ENCODE data around the gene EMP3. TPM values are rescaled to one million over a fixed set of nuclear protein-coding genes. Genes with fewer than 3 reads are reported as not detected.
A peak's percentile ranks its signal among the peaks of the same experiment; 100 is the strongest.
"Not testable (repeated sequence)": the region's sequence is repeated elsewhere in the genome, so short reads cannot be mapped to it uniquely, and the experiment has no call there.

Gene EMP3
- 73.8 and 83.8 TPM in 2 replicates for total RNA-seq (2014; rRNA removed; shearing (Covaris generic))

- in situ Hi-C loops (cut with HindIII; ENCODE audit: low sequenced_read_pairs) = no loop called here
- DNase-seq (ENCODE audit: low spot score) = peak; percentile 51
Measured at GRCh38 chr19:48325265-48325910, at the start of gene EMP3. Gene EMP3, plus strand, starts transcription at chr19:48325552. Its CDS starts 1,293 bp downstream, at chr19:48326845.

GRCh38 chr19:48279747-48280146 lies 45.6 kb upstream of the EMP3 start:
- no peak for DNase-seq (ENCODE audit: low spot score)
- in situ Hi-C loops (cut with HindIII; ENCODE audit: low sequenced_read_pairs) = no loop called here

GRCh38 chr19:48283908-48284307 lies 41.4 kb upstream of the EMP3 start:
- DNase-seq (ENCODE audit: low spot score) = no peak
- in situ Hi-C loops (cut with HindIII; ENCODE audit: low sequenced_read_pairs) = no loop called here

- in situ Hi-C loops (cut with HindIII; ENCODE audit: low sequenced_read_pairs) = no loop called here
- DNase-seq (ENCODE audit: low spot score) = no peak
Measured at GRCh38 chr19:48284896-48285295, 40.5 kb upstream of the EMP3 start.

- no peak for DNase-seq (ENCODE audit: low spot score)
- in situ Hi-C loops (cut with HindIII; ENCODE audit: low sequenced_read_pairs) = no loop called here
Measured at GRCh38 chr19:48287748-48288147, 37.6 kb upstream of the EMP3 start.

- in situ Hi-C loops (cut with HindIII; ENCODE audit: low sequenced_read_pairs) = no loop called here
- peak; percentile 14 for DNase-seq (ENCODE audit: low spot score)
Measured at GRCh38 chr19:48290401-48290770, 35.0 kb upstream of the EMP3 start.

GRCh38 chr19:48290771-48291488 lies 34.4 kb upstream of the EMP3 start:
- DNase-seq (ENCODE audit: low spot score) = peak; percentile 74
- in situ Hi-C loops (cut with HindIII; ENCODE audit: low sequenced_read_pairs) = no loop called here

GRCh38 chr19:48291489-48291815 lies 33.9 kb upstream of the EMP3 start:
- not testable (repeated sequence) for DNase-seq (ENCODE audit: low spot score)

GRCh38 chr19:48292798-48293197 lies 32.6 kb upstream of the EMP3 start:
- DNase-seq (ENCODE audit: low spot score) = no peak
- in situ Hi-C loops (cut with HindIII; ENCODE audit: low sequenced_read_pairs) = no loop called here

More at GRCh38 chr19:48291489-48291815, 33.9 kb upstream of the EMP3 start:
- in situ Hi-C loops (cut with HindIII; ENCODE audit: low sequenced_read_pairs) = not testable (repeated sequence)

GRCh38 chr19:48295458-48295857 lies 29.9 kb upstream of the EMP3 start:
- in situ Hi-C loops (cut with HindIII; ENCODE audit: low sequenced_read_pairs) = no loop called here
- no peak for DNase-seq (ENCODE audit: low spot score)

GRCh38 chr19:48296963-48297734 lies 28.2 kb upstream of the EMP3 start:
- DNase-seq (ENCODE audit: low spot score) = no peak
- in situ Hi-C loops (cut with HindIII; ENCODE audit: low sequenced_read_pairs) = no loop called here

- in situ Hi-C loops (cut with HindIII; ENCODE audit: low sequenced_read_pairs) = no loop called here
- DNase-seq (ENCODE audit: low spot score) = no peak
Measured at GRCh38 chr19:48297975-48298374, 27.4 kb upstream of the EMP3 start.

- no peak for DNase-seq (ENCODE audit: low spot score)
- in situ Hi-C loops (cut with HindIII; ENCODE audit: low sequenced_read_pairs) = no loop called here
Measured at GRCh38 chr19:48301886-48302599, 23.3 kb upstream of the EMP3 start.

- in situ Hi-C loops (cut with HindIII; ENCODE audit: low sequenced_read_pairs) = no loop called here
- no peak for DNase-seq (ENCODE audit: low spot score)
Measured at GRCh38 chr19:48302600-48302959, 22.8 kb upstream of the EMP3 start.

GRCh38 chr19:48303367-48303766 lies 22.0 kb upstream of the EMP3 start:
- in situ Hi-C loops (cut with HindIII; ENCODE audit: low sequenced_read_pairs) = no loop called here
- DNase-seq (ENCODE audit: low spot score) = no peak

- DNase-seq (ENCODE audit: low spot score) = no peak
- in situ Hi-C loops (cut with HindIII; ENCODE audit: low sequenced_read_pairs) = no loop called here
Measured at GRCh38 chr19:48303866-48304265, 21.5 kb upstream of the EMP3 start.

GRCh38 chr19:48308631-48309586 lies 16.4 kb upstream of the EMP3 start:
- DNase-seq (ENCODE audit: low spot score) = no peak

GRCh38 chr19:48309731-48310130 lies 15.6 kb upstream of the EMP3 start:
- DNase-seq (ENCODE audit: low spot score); in situ Hi-C loops (cut with HindIII; ENCODE audit: low sequenced_read_pairs): not testable (repeated sequence)

More at GRCh38 chr19:48308631-48309586, 16.4 kb upstream of the EMP3 start:
- in situ Hi-C loops (cut with HindIII; ENCODE audit: low sequenced_read_pairs) = no loop called here

GRCh38 chr19:48310227-48310626 lies 15.1 kb upstream of the EMP3 start:
- in situ Hi-C loops (cut with HindIII; ENCODE audit: low sequenced_read_pairs) = no loop called here
- no peak for DNase-seq (ENCODE audit: low spot score)
